Heart left ventricle (tissue), 16 donors: ENCODE results near the gene HAX1. TPM values are rescaled to one million over a fixed set of nuclear protein-coding genes. Genes with fewer than 3 reads are reported as not detected.

Source experiments
- ATAC-seq, 4 donors: fragments of 200-7000 bp; cut with Tn5 transposase; one replicate each; pipeline ENCODE4 v1.9.1; 2020 to 2022; ENCODE audit warnings: moderate library complexity in 4 of 4, mild to moderate bottlenecking in 3 of 4, moderate number of reproducible peaks in 1 of 4
- DNase-seq, 5 donors: peaks; one replicate each; pipeline ENCODE4 v3.0.0-alpha.2; 2020
- H3K27ac ChIP-seq, 12 donors: fragments of 200-600 bp; sonication (generic) in 4 of 12; one replicate each; pipeline versions ENCODE4 v1.5.0 to v1.8.0; 2016 to 2022; ENCODE audit warnings: mild to moderate bottlenecking in 2 of 12
- H3K27me3 ChIP-seq, 9 donors: fragments of 200-600 bp; sonication (generic) in 2 of 9; one replicate each; pipeline versions ENCODE4 v1.5.1 to v1.8.0; 2016 to 2022; ENCODE audit warnings: mild to moderate bottlenecking in 3 of 9
- H3K36me3 ChIP-seq, 9 donors: fragments of 200-600 bp; sonication (generic) in 2 of 9; one replicate each; pipeline versions ENCODE4 v1.5.0 to v1.8.0; 2018 to 2022; ENCODE audit warnings: mild to moderate bottlenecking in 2 of 9
- H3K4me1 ChIP-seq, 12 donors: fragments of 200-600 bp; sonication (generic) in 4 of 12; one replicate each; pipeline versions ENCODE4 v1.5.0 to v1.8.0; 2016 to 2022; ENCODE audit warnings: mild to moderate bottlenecking in 3 of 12
- H3K4me3 ChIP-seq, 12 donors: fragments of 200-600 bp; sonication (generic) in 4 of 12; one replicate each; pipeline versions ENCODE4 v1.5.0 to v1.8.0; 2017 to 2022; ENCODE audit warnings: mild to moderate bottlenecking in 9 of 12, moderate library complexity in 4 of 12
- H3K9me3 ChIP-seq, 12 donors: fragments of 200-600 bp; sonication (generic) in 4 of 12; one replicate each; pipeline versions ENCODE4 v1.5.0 to v1.8.0; 2016 to 2022; ENCODE audit warnings: mild to moderate bottlenecking in 1 of 12
- CTCF ChIP-seq, 12 donors: fragments of 200-600 bp; sonication (generic) in 4 of 12; IDR thresholded peaks; one replicate each; pipeline versions ENCODE4 v1.5.0 to v1.8.0; 2018 to 2022; ENCODE audit warnings: antibody characterized with exemption in 12 of 12, mild to moderate bottlenecking in 5 of 12
- POLR2A ChIP-seq, 2 donors: fragments of 450-650 bp; IDR thresholded peaks; one replicate each; pipeline ENCODE4 v1.6.1; 2017; ENCODE audit warnings: antibody characterized with exemption in 2 of 2, mild to moderate bottlenecking in 2 of 2, moderate library complexity in 2 of 2
- WGBS, 4 donors: extraction: QIAGEN DNeasy Blood & Tissue Kit in 2 of 4; methylation state at CpG; one replicate each; pipeline versions ENCODE4 v1.1.5 to v1.1.7; 2013 to 2018; 5-methylcytosine and 5-hydroxymethylcytosine counted together
- intact Hi-C, 10 donors: fragments of 100-400 bp; cut with DNase I; formaldehyde crosslinking; loops; one replicate each; pipeline versions ENCODE4 v1.11.1 to v1.14.2; 2022
- polyA plus RNA-seq, 2 donors: library from polyadenylated mRNA; stranded (reverse); fragments of 200-250 nt; gene quantifications; one replicate each; pipeline ENCODE4 v1.2.3, GENCODE V29; 2013
- total RNA-seq, 9 donors: library from RNA; depleted of rRNA in 2 of 9; stranded (reverse); fragments of >200 nt in 2 of 9; fragmentation: NEBNext Ultra II Directional in 3 of 9; extraction: Animal tissue kit (Norgen Biotek cat#: 25700) in 3 of 9; gene quantifications; one replicate each; pipeline versions ENCODE4 v1.1.0 to v1.2.4, GENCODE V29; 2016 to 2023
- donor health status: ischemic (EF 13 %, LVEDD 7.1; RV severe dilation, severe dysfunction).
- donor health status: healthy with polysubstance abuse.
- donor health status: DM: no; HTN: yes; CAD: no.
- donor health status: DM: no; HTN: no; CAD: no.
- donor health status: ischemic (EF 25% LVEDD 6.9; RV normal size, moderate dysfunction).
- donor health status: ischemic (EF 25% LVEDD 5.7; RV mildly dilated, moderate dysfunction).
- donor health status: healthy.
- donor health status: DM: yes; HTN: yes; CAD: no.
- donor health status: ischemic (EF 35%, LVEDD 5.7; RV mildly dilated, moderate dysfunction).
- donor health status: nonischemic (EF 11% LVEDD 7.7; RV severe dilation, severe dysfunction).
- donor health status: DM: yes; HTN: yes; CAD: no.
- donor health status: PGD.
- donor health status: ischemic (EF 29% LVEDD 5.4; RV normal size, mild dysfunction).
- donor health status: nonischemic (EF 23%, LVEDD 6.1; RV moderate dilation, normal function).

The HAX1 gene
- total and polyA plus RNA-seq, 11 donors: 127 to 308 (median 165) TPM

- TF ChIP-seq CTCF (IDR thresholded peaks at IDR 0.05): no peak
- TF ChIP-seq POLR2A (IDR thresholded peaks at IDR 0.05): no peak
- Histone ChIP-seq H3K27ac (peak overlapping the region in 3 of 12 donors; percentile 85 to 94 (median 86)), H3K27me3 (peaks cover 0 to 3% (median 0%) of the 10 kb centered on the region in 9 donors), H3K4me1 (peaks cover 0 to 58% (median 31%) of the 10 kb centered on the region in 12 donors), H3K4me3 (peak overlapping the region in 9 of 12 donors; percentile 70 to 99 (median 75)), H3K36me3 (no peaks in the 10 kb centered on the region), H3K9me3 (no peaks in the 10 kb centered on the region)
- intact Hi-C loops: loop anchor here in 1 of 10 donors (10.0 kb wide), 1 partner anchor 129 kb away; the partner anchor contains the start of gene TPM3
- no peak for ATAC-seq
- 69 to 83% (median 75%) methylated on average over 2 of the region's 2 CpGs for WGBS, 4 donors
- DNase-seq: no peak
These were observed 51.8 kb downstream of the HAX1 start for GRCh38 chr1:154324241-154324640.

- Histone ChIP-seq H3K27ac (peak within 1 kb of the TSS; percentile 58 to 94 (median 88)), H3K4me1 (peaks cover 0 to 61% (median 36%) of the 10 kb centered on the region in 12 donors), H3K27me3 (peaks cover 0 to 3% (median 0%) of the 10 kb centered on the region in 9 donors), H3K36me3 (peaks cover 0 to 3% (median 0%) of the 10 kb centered on the region in 9 donors), H3K4me3 (peak within 1 kb of the TSS; percentile 70 to 99 (median 75)), H3K9me3 (no peaks in the 10 kb centered on the region)
- intact Hi-C loops: loop anchor here in 3 of 10 donors (5.0 to 10.0 kb wide), 2 partner anchors 53 to 130 kb away; partner anchors contain the start of genes HAX1 (in 2 of the 3) and TPM3 (in 1 of the 3)
- WGBS, 4 donors: 1% methylated on average over 46 to 56 of the region's 56 CpGs
- ATAC-seq (peak; percentile 43 to 63 (median 52)), DNase-seq (peak; percentile 70 to 86 (median 77))
- TF ChIP-seq CTCF (IDR thresholded peaks at IDR 0.05) (peak; percentile 78 to 96 (median 92)), POLR2A (IDR thresholded peaks at IDR 0.05) (no peak)
These were observed 52.5 kb downstream of the HAX1 start, which contains the start of gene ATP8B2 for GRCh38 chr1:154324669-154325582. Gene ATP8B2 (plus strand): TSS chr1:154325525. CDS start chr1:154328142, 2,617 bp downstream.

Other genes with a start within 250 kb of the HAX1 start
- under 1 TPM in 3 of 9 donors, not detected in 6; 0.04 to 0.31 (median 0.05) TPM for gene NUP210L, start 117.6 kb upstream of the HAX1 start, total RNA-seq
- not detected for gene NUP210L, start 117.6 kb upstream of the HAX1 start, polyA plus RNA-seq
- 100 to 1,000 TPM in 7 of 9 donors, 10 to 100 TPM in 2; 76.5 to 259 (median 120) TPM for gene TPM3, start 80.5 kb upstream of the HAX1 start, total RNA-seq
- gene TPM3, start 80.5 kb upstream of the HAX1 start, polyA plus RNA-seq: 100 to 1,000 TPM; 101 to 163 TPM
- not detected for gene CFAP141, start 66.3 kb upstream of the HAX1 start, total RNA-seq
- not detected for gene CFAP141, start 66.3 kb upstream of the HAX1 start, polyA plus RNA-seq
- gene UBAP2L, start 51.7 kb upstream of the HAX1 start, total RNA-seq: 100 to 1,000 TPM in 5 of 9 donors, 10 to 100 TPM in 4; 57.4 to 142 (median 100) TPM
- gene UBAP2L, start 51.7 kb upstream of the HAX1 start, polyA plus RNA-seq: 10 to 100 TPM; 61.6 to 88.3 TPM
- under 1 TPM in 6 of 9 donors, not detected in 3; 0.23 to 0.93 (median 0.55) TPM for gene AQP10, start 48.5 kb downstream of the HAX1 start, total RNA-seq
- gene AQP10, start 48.5 kb downstream of the HAX1 start, polyA plus RNA-seq: 1 to 10 TPM in 1 of 2 donors, under 1 TPM in 1; 0.15 to 1.2 TPM
- 10 to 100 TPM in 8 of 9 donors, 1 to 10 TPM in 1; 9.4 to 45.0 (median 15.5) TPM for gene ATP8B2, start 52.9 kb downstream of the HAX1 start, total RNA-seq
- 10 to 100 TPM in 1 of 2 donors, 1 to 10 TPM in 1; 7.2 to 18.3 TPM for gene ATP8B2, start 52.9 kb downstream of the HAX1 start, polyA plus RNA-seq
- gene IL6R, start 132.7 kb downstream of the HAX1 start, total RNA-seq: 10 to 100 TPM in 6 of 9 donors, 1 to 10 TPM in 3; 5.7 to 26.6 (median 13.1) TPM
- 1 to 10 TPM; 3.4 to 8.6 TPM for gene IL6R, start 132.7 kb downstream of the HAX1 start, polyA plus RNA-seq
- 1 to 10 TPM in 8 of 9 donors, under 1 TPM in 1; 0.71 to 3.4 (median 1.8) TPM for gene TDRD10, start 229.6 kb downstream of the HAX1 start, total RNA-seq
- gene TDRD10, start 229.6 kb downstream of the HAX1 start, polyA plus RNA-seq: 1 to 10 TPM; 2.9 to 3.0 TPM
- gene SHE, start 229.8 kb downstream of the HAX1 start, total RNA-seq: 10 to 100 TPM; 11.1 to 19.4 (median 11.9) TPM
- 10 to 100 TPM; 10.1 to 17.7 TPM for gene SHE, start 229.8 kb downstream of the HAX1 start, polyA plus RNA-seq